Neural crest cell (in vitro differentiated cells): ENCODE data around the gene USP13. TPM values are rescaled to one million over a fixed set of nuclear protein-coding genes. Genes with fewer than 3 reads are reported as not detected.

Experiments
- DNase-seq: peaks from one replicate; pipeline ENCODE4 v3.0.0; 2021; ENCODE audit warnings: low read depth, mixed read lengths, low spot score
- H3K27ac Mint-ChIP-seq: one replicate; pipeline ENCODE4 v1.8.0; 2021; ENCODE audit warnings: mild to moderate bottlenecking, mixed read lengths; ENCODE audit not compliant: unreplicated experiment
- H3K27me3 Mint-ChIP-seq: 2 replicates; pipeline ENCODE4 v1.8.0; 2021; ENCODE audit warnings: low read depth, mild to moderate bottlenecking, mixed read lengths
- H3K36me3 Mint-ChIP-seq: 2 replicates; pipeline ENCODE4 v1.8.0; 2021; ENCODE audit warnings: low read depth, mild to moderate bottlenecking, mixed read lengths
- H3K4me1 Mint-ChIP-seq: 2 replicates; pipeline ENCODE4 v1.8.0; 2021; ENCODE audit warnings: mixed read lengths
- H3K4me3 Mint-ChIP-seq: one replicate; pipeline ENCODE4 v1.8.0; 2021; ENCODE audit warnings: mild to moderate bottlenecking, mixed read lengths
- H3K9me3 Mint-ChIP-seq: 2 replicates; pipeline ENCODE4 v1.8.0; 2021; ENCODE audit warnings: mixed read lengths
- total RNA-seq: library from RNA; stranded (reverse); gene quantifications from 2 replicates; pipeline ENCODE4 v1.2.1, GENCODE V29; 2021
- TF ChIP-seq, protein P1 (sequence below): fragments of 200-600 bp; sonication (generic); conservative IDR thresholded peaks from 2 replicates; pipeline ENCODE4 v1.5.0; 2021; ENCODE audit warnings: antibody characterized with exemption, mild to moderate bottlenecking

The USP13 gene
- total RNA-seq, 1 donor from 2014 or later, result 26.7 TPM

- H3K36me3 Mint-ChIP-seq, result peaks cover 15% of the 10 kb centered on the region
- H3K27me3 Mint-ChIP-seq, result no peaks in the 10 kb centered on the region
- no peak overlapping the region for H3K4me3 Mint-ChIP-seq
- TF ChIP-seq, protein P1, sequence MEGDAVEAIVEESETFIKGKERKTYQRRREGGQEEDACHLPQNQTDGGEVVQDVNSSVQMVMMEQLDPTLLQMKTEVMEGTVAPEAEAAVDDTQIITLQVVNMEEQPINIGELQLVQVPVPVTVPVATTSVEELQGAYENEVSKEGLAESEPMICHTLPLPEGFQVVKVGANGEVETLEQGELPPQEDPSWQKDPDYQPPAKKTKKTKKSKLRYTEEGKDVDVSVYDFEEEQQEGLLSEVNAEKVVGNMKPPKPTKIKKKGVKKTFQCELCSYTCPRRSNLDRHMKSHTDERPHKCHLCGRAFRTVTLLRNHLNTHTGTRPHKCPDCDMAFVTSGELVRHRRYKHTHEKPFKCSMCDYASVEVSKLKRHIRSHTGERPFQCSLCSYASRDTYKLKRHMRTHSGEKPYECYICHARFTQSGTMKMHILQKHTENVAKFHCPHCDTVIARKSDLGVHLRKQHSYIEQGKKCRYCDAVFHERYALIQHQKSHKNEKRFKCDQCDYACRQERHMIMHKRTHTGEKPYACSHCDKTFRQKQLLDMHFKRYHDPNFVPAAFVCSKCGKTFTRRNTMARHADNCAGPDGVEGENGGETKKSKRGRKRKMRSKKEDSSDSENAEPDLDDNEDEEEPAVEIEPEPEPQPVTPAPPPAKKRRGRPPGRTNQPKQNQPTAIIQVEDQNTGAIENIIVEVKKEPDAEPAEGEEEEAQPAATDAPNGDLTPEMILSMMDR, result no peak
- H3K9me3 Mint-ChIP-seq, result no peaks in the 10 kb centered on the region
- no peak for DNase-seq
- H3K27ac Mint-ChIP-seq, result no peak overlapping the region
- no peaks in the 10 kb centered on the region for H3K4me1 Mint-ChIP-seq
Observed at GRCh38 chr3:179744667-179745066, 91.8 kb downstream of the USP13 start.

DNA sequence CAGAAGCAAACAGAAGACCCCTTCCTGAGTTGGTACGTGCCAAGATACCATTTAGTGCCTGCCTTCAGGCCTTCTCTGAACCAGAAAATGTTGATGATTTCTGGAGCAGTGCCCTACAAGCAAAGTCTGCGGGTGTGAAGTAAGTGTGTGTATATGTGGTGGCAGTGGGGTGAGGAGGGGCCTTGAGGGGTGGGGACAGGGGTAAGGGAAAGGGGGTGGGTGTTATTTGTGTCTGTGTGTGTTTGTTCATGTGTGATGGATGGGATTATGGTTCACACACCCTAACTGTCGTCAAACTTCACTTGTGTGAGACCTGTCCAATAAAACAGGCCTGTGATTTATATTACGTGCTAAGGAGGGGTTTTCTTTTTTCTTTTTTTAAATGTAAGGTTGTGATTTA is 92.2 kb downstream of the USP13 start:
- H3K27ac Mint-ChIP-seq, result no peak overlapping the region
- no peaks in the 10 kb centered on the region for H3K27me3 Mint-ChIP-seq
- TF ChIP-seq, protein P1, result no peak
- DNase-seq, result no peak
- no peaks in the 10 kb centered on the region for H3K9me3 Mint-ChIP-seq
- no peak overlapping the region for H3K4me3 Mint-ChIP-seq
- no peaks in the 10 kb centered on the region for H3K4me1 Mint-ChIP-seq
- H3K36me3 Mint-ChIP-seq, result peaks cover 15% of the 10 kb centered on the region

- TF ChIP-seq, protein P1, result no peak
- Mint-ChIP-seq H3K27me3 (no peaks in the 10 kb centered on the region), H3K4me1 (no peaks in the 10 kb centered on the region), H3K9me3 (no peaks in the 10 kb centered on the region), H3K27ac (no peak overlapping the region), H3K4me3 (no peak overlapping the region), H3K36me3 (peaks cover 15% of the 10 kb centered on the region)
- no peak for DNase-seq
Observed at GRCh38 chr3:179745716-179746115, 92.9 kb downstream of the USP13 start.

DNA sequence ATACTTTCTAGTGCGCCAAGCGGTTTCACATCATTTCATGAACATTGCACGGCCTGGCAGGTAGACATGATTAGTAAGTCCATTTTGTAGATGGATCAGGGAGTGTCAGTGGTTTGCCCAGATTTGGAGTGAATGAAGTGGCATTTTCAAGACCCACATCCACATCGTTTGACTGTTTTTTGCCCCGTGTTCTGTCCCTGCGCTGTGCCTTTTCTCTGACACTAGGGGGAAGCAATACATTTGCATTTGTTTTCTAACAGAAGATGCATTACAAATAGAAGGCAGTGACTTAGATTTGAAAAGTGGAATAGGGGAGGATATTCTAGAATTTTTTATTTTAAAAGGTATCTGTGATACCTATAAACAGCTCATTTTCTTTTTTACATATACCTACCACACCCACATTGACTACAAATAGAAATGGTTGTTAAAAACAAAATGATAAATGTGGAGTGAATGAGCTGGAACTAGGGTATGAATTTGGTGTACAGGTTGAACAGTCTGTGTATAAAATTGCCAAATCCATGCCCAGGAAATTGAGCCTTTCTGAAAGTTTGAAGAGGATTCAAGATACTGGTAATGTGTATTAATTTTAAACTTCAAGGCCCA is 98.0 kb downstream of the USP13 start:
- no peak for DNase-seq
- no peaks in the 10 kb centered on the region for H3K27me3 Mint-ChIP-seq
- peaks cover 10% of the 10 kb centered on the region for H3K36me3 Mint-ChIP-seq
- no peak overlapping the region for H3K27ac Mint-ChIP-seq
- no peaks in the 10 kb centered on the region for H3K4me1 Mint-ChIP-seq
- no peaks in the 10 kb centered on the region for H3K9me3 Mint-ChIP-seq
- TF ChIP-seq, protein P1, result peak; percentile 65
- no peak overlapping the region for H3K4me3 Mint-ChIP-seq

DNA sequence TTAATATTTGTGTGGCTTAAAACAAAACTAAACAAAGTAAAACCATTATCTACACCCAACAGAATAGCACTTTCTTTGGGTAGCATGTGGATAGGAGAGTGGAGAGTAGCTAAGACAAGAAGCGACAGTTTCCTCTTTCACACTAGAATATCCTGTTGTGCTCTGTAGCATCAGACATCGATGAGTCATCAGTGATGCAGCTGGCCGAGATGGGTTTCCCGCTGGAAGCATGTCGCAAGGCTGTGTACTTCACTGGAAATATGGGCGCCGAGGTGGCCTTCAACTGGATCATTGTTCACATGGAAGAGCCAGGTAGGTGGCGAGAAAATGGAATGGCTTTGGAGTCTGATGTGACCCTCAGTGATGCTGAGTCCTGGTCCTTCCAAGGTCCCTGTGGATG is 108.1 kb downstream of the USP13 start:
- H3K36me3 Mint-ChIP-seq, result peaks cover 39% of the 10 kb centered on the region
- H3K4me3 Mint-ChIP-seq, result no peak overlapping the region
- TF ChIP-seq, protein P1, result no peak
- no peaks in the 10 kb centered on the region for H3K4me1 Mint-ChIP-seq
- no peaks in the 10 kb centered on the region for H3K9me3 Mint-ChIP-seq
- no peaks in the 10 kb centered on the region for H3K27me3 Mint-ChIP-seq
- no peak for DNase-seq
- H3K27ac Mint-ChIP-seq, result no peak overlapping the region
